Body of pancreas (tissue), 4 donors: ENCODE results near the gene MAP1B. TPM values are rescaled to one million over a fixed set of nuclear protein-coding genes. Genes with fewer than 3 reads are reported as not detected.

Experiments
- ATAC-seq: fragments of 150-250 bp; one replicate; pipeline ENCODE4 v1.9.1; 2016
- DNase-seq, 4 donors: peaks; one replicate each; pipeline ENCODE4 v3.0.0-alpha.2; 2019
- H3K27ac ChIP-seq, 4 donors: fragments of 200-600 bp; sonication (generic); 1 replicate in 3 of 4; 2 replicates in 1 of 4; pipeline versions ENCODE4 v1.5.1 to v1.6.1; 2016 to 2019; ENCODE audit warnings: mild to moderate bottlenecking in 1 of 4, mixed read lengths in 1 of 4, moderate library complexity in 1 of 4
- H3K27me3 ChIP-seq, 2 donors: fragments of 200-600 bp; sonication (generic); one replicate each; pipeline ENCODE4 v1.6.0; 2016; ENCODE audit warnings: mild to moderate bottlenecking in 1 of 2
- H3K36me3 ChIP-seq, 2 donors: fragments of 200-600 bp; sonication (generic); replicated peaks in 1 of 2; 2 replicates each; pipeline ENCODE4 v1.5.1; 2016; ENCODE audit warnings: low read depth in 2 of 2; ENCODE audit not compliant: insufficient read depth in 1 of 2
- H3K4me1 ChIP-seq: fragments of 200-600 bp; sonication (generic); one replicate; pipeline ENCODE4 v1.6.0; 2016
- H3K4me3 ChIP-seq, 2 donors: fragments of 200-600 bp; sonication (generic); 1 replicate in 1 of 2; 2 replicates in 1 of 2; pipeline ENCODE4 v1.5.1; 2016 to 2019
- H3K9me3 ChIP-seq, 3 donors: fragments of 200-600 bp; sonication (generic); 1 replicate in 2 of 3; 2 replicates in 1 of 3; pipeline ENCODE4 v1.5.1; 2016
- CTCF ChIP-seq, 7 experiments: fragments of 450-650 bp in 4 of 7; fragments of 200-600 bp in 3 of 7; sonication (generic) in 3 of 7; IDR thresholded peaks; one replicate each; pipeline ENCODE4 v1.5.1; 2016 to 2019; ENCODE audit warnings: antibody characterized with exemption in 7 of 7
- POLR2A ChIP-seq, 3 donors: fragments of 450-650 bp; IDR thresholded peaks; one replicate each; pipeline ENCODE4 v1.6.1; 2016; ENCODE audit warnings: antibody characterized with exemption in 3 of 3, mild to moderate bottlenecking in 2 of 3
- WGBS, 2 donors: methylation state at CpG; one replicate each; pipeline ENCODE4 v1.1.5; 2017; 5-methylcytosine and 5-hydroxymethylcytosine counted together
- intact Hi-C: fragments of 100-400 bp; cut with DNase I; formaldehyde crosslinking; loops from one replicate; pipeline ENCODE4 v1.15.1; 2023
- total RNA-seq, 2 donors: library from RNA; depleted of rRNA; stranded (reverse); fragments of >200 nt; gene quantifications; one replicate each; pipeline ENCODE4 v1.1.0, GENCODE V29; 2016

MAP1B gene
- total RNA-seq, 2 donors from 2014 or later: 30.4 to 69.9 TPM

- ATAC-seq (no peak), DNase-seq (no peak)
- Histone ChIP-seq H3K27me3 (no peaks in the 10 kb centered on the region), H3K27ac (no peak overlapping the region), H3K4me3 (no peak overlapping the region), H3K4me1 (peaks cover 5% of the 10 kb centered on the region), H3K9me3 (no peaks in the 10 kb centered on the region), H3K36me3 (no peaks in the 10 kb centered on the region)
- intact Hi-C loops: no loop called here
- 83 to 95% methylated on average over 1 of the region's 1 CpG for WGBS, 2 donors
- TF ChIP-seq POLR2A (IDR thresholded peaks at IDR 0.05) (no peak), CTCF (IDR thresholded peaks at IDR 0.05) (no peak)
Measured at GRCh38 chr5:72204946-72205345, 97.7 kb downstream of the MAP1B start.

- WGBS, 2 donors: 95 to 96% methylated on average over 3 of the region's 3 CpGs
- Histone ChIP-seq H3K9me3 (no peaks in the 10 kb centered on the region), H3K4me3 (no peak overlapping the region), H3K4me1 (peaks cover 7% of the 10 kb centered on the region), H3K27me3 (no peaks in the 10 kb centered on the region), H3K27ac (no peak overlapping the region), H3K36me3 (no peaks in the 10 kb centered on the region)
- DNase-seq: no peak
- TF ChIP-seq POLR2A (IDR thresholded peaks at IDR 0.05) (no peak), CTCF (IDR thresholded peaks at IDR 0.05) (no peak)
- intact Hi-C loops: no loop called here
- ATAC-seq: no peak
Measured at GRCh38 chr5:72205431-72206009, 98.2 kb downstream of the MAP1B start.

DNA sequence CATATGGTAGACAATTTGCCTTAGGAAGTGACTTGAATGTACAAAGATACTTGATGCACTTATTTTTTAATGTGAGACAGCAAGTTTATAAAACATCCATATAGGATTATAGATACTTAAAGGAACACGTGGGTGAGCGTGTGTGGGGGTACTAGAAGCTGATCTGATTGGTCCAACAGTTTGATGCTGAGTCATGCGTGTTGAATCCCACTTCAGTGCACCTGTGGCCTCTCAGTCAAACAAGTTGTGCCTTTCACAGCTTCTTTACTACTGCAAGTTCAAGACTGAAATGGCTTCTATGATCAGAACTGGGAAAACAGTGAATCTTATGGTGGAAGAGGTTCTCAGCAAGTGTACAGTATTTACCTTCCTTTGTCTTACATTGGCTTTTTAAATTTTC is 98.9 kb downstream of the MAP1B start:
- Histone ChIP-seq H3K4me1 (peaks cover 13% of the 10 kb centered on the region), H3K36me3 (no peaks in the 10 kb centered on the region), H3K4me3 (no peak overlapping the region), H3K27ac (no peak overlapping the region), H3K9me3 (no peaks in the 10 kb centered on the region), H3K27me3 (no peaks in the 10 kb centered on the region)
- WGBS, 2 donors: 85 to 87% methylated on average over 3 of the region's 3 CpGs
- no peak for ATAC-seq
- DNase-seq: no peak
- intact Hi-C loops: no loop called here
- TF ChIP-seq POLR2A (IDR thresholded peaks at IDR 0.05): no peak
- TF ChIP-seq CTCF (IDR thresholded peaks at IDR 0.05): no peak

GRCh38 chr5:72206994-72207393 is 99.7 kb downstream of the MAP1B start:
- ATAC-seq: no peak
- intact Hi-C loops: no loop called here
- H3K36me3 ChIP-seq: no peaks in the 10 kb centered on the region

More at GRCh38 chr5:72206994-72207393, 99.7 kb downstream of the MAP1B start:
- H3K4me1 ChIP-seq: peaks cover 15% of the 10 kb centered on the region
- TF ChIP-seq CTCF (IDR thresholded peaks at IDR 0.05) (no peak), POLR2A (IDR thresholded peaks at IDR 0.05) (no peak)
- H3K9me3 ChIP-seq: no peaks in the 10 kb centered on the region
- H3K27ac ChIP-seq: no peak overlapping the region
- WGBS, 2 donors: 46 to 49% methylated on average over 3 of the region's 3 CpGs
- no peak for DNase-seq
- no peak overlapping the region for H3K4me3 ChIP-seq
- no peaks in the 10 kb centered on the region for H3K27me3 ChIP-seq
